CD14-positive monocyte (primary cell): ENCODE data around the gene ZNF827. TPM values are rescaled to one million over a fixed set of nuclear protein-coding genes. Genes with fewer than 3 reads are reported as not detected.
A peak's percentile ranks its signal among the peaks of the same experiment; 100 is the strongest.

ENCODE experiments used
- DNase-seq, 3 donors: peaks; one replicate each; pipeline ENCODE4 v3.0.0-alpha.2; 2011 to 2022
- H2AFZ ChIP-seq: 2 replicates; pipeline ENCODE4 v1.6.0; 2012; ENCODE audit warnings: mild to moderate bottlenecking, low read depth, low read length, inconsistent platforms; ENCODE audit not compliant: insufficient read depth, poor library complexity, severe bottlenecking
- H3K27ac ChIP-seq, 2 donors: 1 replicate in 1 of 2; 2 replicates in 1 of 2; pipeline ENCODE4 v1.5.1; 2012 to 2013; ENCODE audit warnings: low read length in 2 of 2, control low read depth in 1 of 2, inconsistent platforms in 1 of 2, low read depth in 1 of 2, mild to moderate bottlenecking in 1 of 2
- H3K27me3 ChIP-seq, 2 donors: one replicate each; pipeline versions ENCODE4 v1.6.0 to v1.6.1; 2011 to 2013; ENCODE audit warnings: low read length in 2 of 2; ENCODE audit not compliant: control insufficient read depth in 2 of 2, insufficient read depth in 2 of 2
- H3K36me3 ChIP-seq, 2 donors: replicated peaks in 1 of 2; 1 replicate in 1 of 2; 2 replicates in 1 of 2; pipeline versions ENCODE4 v1.5.1 to v1.6.1; 2012 to 2013; ENCODE audit warnings: low read length in 2 of 2, control low read depth in 1 of 2, inconsistent platforms in 1 of 2, mild to moderate bottlenecking in 1 of 2; ENCODE audit not compliant: insufficient read depth in 2 of 2, control insufficient read depth in 1 of 2
- H3K4me1 ChIP-seq, 2 donors: 1 replicate in 1 of 2; 2 replicates in 1 of 2; pipeline versions ENCODE4 v1.5.1 to v1.6.1; 2012 to 2013; ENCODE audit warnings: low read length in 2 of 2, control low read depth in 1 of 2, inconsistent platforms in 1 of 2, mild to moderate bottlenecking in 1 of 2, moderate library complexity in 1 of 2; ENCODE audit not compliant: insufficient read depth in 2 of 2, control insufficient read depth in 1 of 2
- H3K4me2 ChIP-seq: replicated peaks from 2 replicates; pipeline ENCODE3; 2012; ENCODE audit warnings: low read length, moderate library complexity, mild to moderate bottlenecking; ENCODE audit not compliant: poor library complexity, severe bottlenecking; ENCODE audit errors: extremely low read depth
- H3K4me3 ChIP-seq, 3 experiments: fragments of 200-600 bp in 1 of 3; sonication (generic) in 1 of 3; replicated peaks in 1 of 3; 1 replicate in 2 of 3; 2 replicates in 1 of 3; pipeline ENCODE4 v1.5.1; 2011 to 2013; ENCODE audit warnings: low read length in 3 of 3, mild to moderate bottlenecking in 3 of 3, control low read depth in 2 of 3, low read depth in 2 of 3, inconsistent platforms in 1 of 3, moderate library complexity in 1 of 3
- H3K79me2 ChIP-seq: 2 replicates; pipeline ENCODE4 v1.6.0; 2012; ENCODE audit warnings: mild to moderate bottlenecking, control low read depth, inconsistent platforms, low read length, moderate library complexity; ENCODE audit not compliant: insufficient read depth
- H3K9ac ChIP-seq: 2 replicates; pipeline ENCODE4 v1.6.0; 2017; ENCODE audit warnings: low read length, mild to moderate bottlenecking; ENCODE audit not compliant: insufficient read depth, poor library complexity, severe bottlenecking
- H3K9me3 ChIP-seq, 2 donors: replicated peaks in 1 of 2; 1 replicate in 1 of 2; 2 replicates in 1 of 2; pipeline versions ENCODE4 v1.5.1 to v1.6.1; 2012 to 2013; ENCODE audit warnings: low read length in 2 of 2, control low read depth in 1 of 2; ENCODE audit not compliant: control insufficient read depth in 1 of 2, insufficient read depth in 1 of 2
- H4K20me1 ChIP-seq: 2 replicates; pipeline ENCODE4 v1.6.0; 2012; ENCODE audit warnings: mild to moderate bottlenecking, low read length, control low read depth, moderate library complexity; ENCODE audit not compliant: insufficient read depth
- H3K27ac Mint-ChIP-seq, 7 donors: one replicate each; pipeline ENCODE4 v1.8.0; 2020; ENCODE audit warnings: mild to moderate bottlenecking in 7 of 7, mixed read lengths in 7 of 7, moderate library complexity in 6 of 7, inconsistent platforms in 2 of 7
- H3K27me3 Mint-ChIP-seq, 3 donors: one replicate each; pipeline ENCODE4 v1.8.0; 2021 to 2022; ENCODE audit warnings: low read depth in 3 of 3, mild to moderate bottlenecking in 3 of 3, mixed read lengths in 3 of 3, moderate library complexity in 3 of 3, inconsistent platforms in 1 of 3
- H3K36me3 Mint-ChIP-seq, 2 donors: one replicate each; pipeline ENCODE4 v1.8.0; 2020; ENCODE audit warnings: mixed read lengths in 2 of 2, inconsistent platforms in 1 of 2, mild to moderate bottlenecking in 1 of 2
- H3K4me1 Mint-ChIP-seq: one replicate; pipeline ENCODE4 v1.8.0; 2020; ENCODE audit warnings: mild to moderate bottlenecking, mixed read lengths
- H3K4me3 Mint-ChIP-seq, 2 donors: one replicate each; pipeline ENCODE4 v1.8.0; 2020; ENCODE audit warnings: mild to moderate bottlenecking in 2 of 2, mixed read lengths in 2 of 2, moderate library complexity in 1 of 2
- H3K9me3 Mint-ChIP-seq, 7 donors: one replicate each; pipeline ENCODE4 v1.8.0; 2020 to 2022; ENCODE audit warnings: mixed read lengths in 7 of 7, mild to moderate bottlenecking in 6 of 7, moderate library complexity in 6 of 7, inconsistent platforms in 2 of 7
- WGBS: methylation state at CpG from one replicate; pipeline ENCODE4 v1.1.5; 2013; ENCODE audit warnings: missing lambda C conversion rate; ENCODE audit not compliant: insufficient coverage; 5-methylcytosine and 5-hydroxymethylcytosine counted together
- intact Hi-C, 2 donors: fragments of 100-400 bp; cut with micrococcal nuclease; formaldehyde crosslinking; loops; one replicate each; pipeline versions ENCODE4 v1.15.0 to v1.15.1; 2023
- polyA plus RNA-seq, 3 donors: library from polyadenylated mRNA; depleted of rRNA in 1 of 3; unstranded in 2 of 3; stranded (reverse) in 1 of 3; fragments of 300-500 nt in 2 of 3; fragments of >200 nt in 1 of 3; fragmentation: Illumina TruSeq in 2 of 3; gene quantifications; 1 replicate in 2 of 3; 2 replicates in 1 of 3; pipeline ENCODE4 v1.2.3, GENCODE V29; 2012 to 2021
- TF ChIP-seq, protein P1 (sequence below): fragments of 200-600 bp; IDR thresholded peaks from one replicate; pipeline ENCODE4 v1.8.0; 2022; ENCODE audit warnings: antibody characterized with exemption, mild to moderate bottlenecking

The ZNF827 gene
- polyA plus RNA-seq, 3 donors, result 0.04 TPM; not detected in 2

DNA sequence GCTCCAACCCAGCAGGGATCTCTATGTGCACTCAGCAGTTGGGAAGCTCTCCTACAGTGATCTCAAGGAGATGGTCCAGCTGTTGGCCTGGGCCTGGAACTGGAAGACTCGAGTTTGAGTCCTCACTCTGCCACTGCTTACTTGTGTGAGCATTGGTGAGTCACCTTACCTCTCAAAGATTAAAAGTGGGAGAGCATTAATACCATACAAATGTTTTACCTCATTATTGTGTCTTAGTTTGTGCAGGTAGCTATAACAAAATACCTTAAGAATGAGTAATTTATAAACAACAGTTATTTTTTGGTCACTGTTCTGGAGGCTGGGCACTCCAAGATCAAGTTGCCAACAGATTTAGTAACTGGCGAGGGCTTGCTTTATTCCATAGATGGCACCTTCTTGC lies 21.4 kb upstream of the ZNF827 start:
- H3K9me3 Mint-ChIP-seq, result peaks cover 4 to 22% (median 13%) of the 10 kb centered on the region in 7 donors
- H3K9me3 ChIP-seq, result peaks cover 0 to 8% of the 10 kb centered on the region in 2 donors
- TF ChIP-seq, protein P1, sequence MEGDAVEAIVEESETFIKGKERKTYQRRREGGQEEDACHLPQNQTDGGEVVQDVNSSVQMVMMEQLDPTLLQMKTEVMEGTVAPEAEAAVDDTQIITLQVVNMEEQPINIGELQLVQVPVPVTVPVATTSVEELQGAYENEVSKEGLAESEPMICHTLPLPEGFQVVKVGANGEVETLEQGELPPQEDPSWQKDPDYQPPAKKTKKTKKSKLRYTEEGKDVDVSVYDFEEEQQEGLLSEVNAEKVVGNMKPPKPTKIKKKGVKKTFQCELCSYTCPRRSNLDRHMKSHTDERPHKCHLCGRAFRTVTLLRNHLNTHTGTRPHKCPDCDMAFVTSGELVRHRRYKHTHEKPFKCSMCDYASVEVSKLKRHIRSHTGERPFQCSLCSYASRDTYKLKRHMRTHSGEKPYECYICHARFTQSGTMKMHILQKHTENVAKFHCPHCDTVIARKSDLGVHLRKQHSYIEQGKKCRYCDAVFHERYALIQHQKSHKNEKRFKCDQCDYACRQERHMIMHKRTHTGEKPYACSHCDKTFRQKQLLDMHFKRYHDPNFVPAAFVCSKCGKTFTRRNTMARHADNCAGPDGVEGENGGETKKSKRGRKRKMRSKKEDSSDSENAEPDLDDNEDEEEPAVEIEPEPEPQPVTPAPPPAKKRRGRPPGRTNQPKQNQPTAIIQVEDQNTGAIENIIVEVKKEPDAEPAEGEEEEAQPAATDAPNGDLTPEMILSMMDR, result no peak
- intact Hi-C loops, result no loop called here
- H3K27me3 ChIP-seq, result no peaks in the 10 kb centered on the region
- no peaks in the 10 kb centered on the region for H3K4me1 ChIP-seq
- H3K4me2 ChIP-seq, result no peak overlapping the region
- H3K36me3 Mint-ChIP-seq, result no peaks in the 10 kb centered on the region
- peaks cover 4% of the 10 kb centered on the region for H3K4me1 Mint-ChIP-seq
- H3K36me3 ChIP-seq, result no peaks in the 10 kb centered on the region
- WGBS, result no CpG with 5 or more reads among the region's 2 CpGs
- H3K27ac Mint-ChIP-seq, result no peak overlapping the region
- no peak overlapping the region for H3K27ac ChIP-seq
- H2AFZ ChIP-seq, result no peak overlapping the region
- H3K4me3 ChIP-seq, result no peak overlapping the region
- H3K27me3 Mint-ChIP-seq, result no peaks in the 10 kb centered on the region
- no peak overlapping the region for H3K9ac ChIP-seq
- DNase-seq, result no peak
- no peak overlapping the region for H3K4me3 Mint-ChIP-seq
- H3K79me2 ChIP-seq, result no peaks in the 10 kb centered on the region
- no peaks in the 10 kb centered on the region for H4K20me1 ChIP-seq

DNA sequence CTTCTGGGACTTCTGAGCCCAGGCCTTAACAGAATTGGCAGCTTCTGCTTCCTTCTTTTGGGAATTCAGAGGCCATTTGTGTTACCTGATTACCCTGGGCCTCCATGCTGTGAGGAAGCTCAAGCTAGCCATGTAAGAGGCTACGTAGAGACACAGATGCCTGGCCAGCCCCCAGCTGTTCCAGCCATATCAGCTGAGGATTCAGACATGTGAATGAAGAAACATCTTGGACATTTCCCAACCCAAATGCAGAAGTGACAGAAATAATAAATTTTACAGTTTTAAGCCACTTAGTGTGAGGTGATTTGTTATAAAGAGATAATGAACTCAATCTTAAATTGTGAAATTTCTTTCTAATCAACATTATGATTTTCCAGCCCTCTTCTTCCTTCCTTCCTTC lies 18.7 kb upstream of the ZNF827 start:
- peak in 1 of 3 donors; percentile 26 for DNase-seq

More for the DNA sequence above, 18.7 kb upstream of the ZNF827 start:
- Histone ChIP-seq H3K4me2 (no peak overlapping the region), H3K9me3 (peaks cover 0 to 8% of the 10 kb centered on the region in 2 donors), H3K4me3 (no peak overlapping the region), H3K36me3 (no peaks in the 10 kb centered on the region), H3K79me2 (no peaks in the 10 kb centered on the region), H3K27ac (no peak overlapping the region), H3K9ac (no peak overlapping the region), H4K20me1 (no peaks in the 10 kb centered on the region), H3K4me1 (no peaks in the 10 kb centered on the region), H2AFZ (no peak overlapping the region), H3K27me3 (no peaks in the 10 kb centered on the region)
- Mint-ChIP-seq H3K9me3 (peaks cover 4 to 9% (median 8%) of the 10 kb centered on the region in 7 donors), H3K27me3 (no peaks in the 10 kb centered on the region), H3K4me3 (peak overlapping the region in 1 of 2 donors; percentile 3), H3K4me1 (peaks cover 4% of the 10 kb centered on the region), H3K36me3 (no peaks in the 10 kb centered on the region), H3K27ac (peak overlapping the region in 3 of 7 donors; percentile 12 to 55 (median 36))
- TF ChIP-seq, protein P1, result no peak
- no CpG with 5 or more reads among the region's 1 CpG for WGBS
- intact Hi-C loops, result no loop called here
